ENCODE data around the gene CRLF2.
"Not testable (repeated sequence)": the region's sequence is repeated elsewhere in the genome, so short reads cannot be mapped to it uniquely, and the experiment has no call there.

The CRLF2 gene

GRCh38 chrX:1185561-1185960 is 26.9 kb downstream of the CRLF2 start:
- no peak overlapping the region for H3K4me3 ChIP-seq (ENCODE audit: insufficient read depth, low read length, poor library complexity, severe bottlenecking)
- no peaks in the 10 kb centered on the region for H4K20me1 ChIP-seq (ENCODE audit: low read depth, low read length)
- no peaks in the 10 kb centered on the region for H3F3A ChIP-seq (ENCODE audit: insufficient read depth)
- no peaks in the 10 kb centered on the region for H3K36me3 ChIP-seq (ENCODE audit: low read length)
- no peak overlapping the region for H2AFZ ChIP-seq (ENCODE audit: low read depth, low read length, severe bottlenecking)
- TF ChIP-seq CTCF (IDR thresholded peaks at IDR 0.05; ENCODE audit: insufficient read depth, low read length, poor library complexity, severe bottlenecking) (no peak), EZH2phosphoT487 (conservative IDR thresholded peaks at IDR 0.05; ENCODE audit: low read length) (no peak)
- H3K79me2 ChIP-seq (ENCODE audit: insufficient read depth, low read length), result no peaks in the 10 kb centered on the region
- H3K4me2 ChIP-seq (ENCODE audit: low read depth, low read length, poor library complexity, severe bottlenecking), result no peak overlapping the region
- H3K27me3 ChIP-seq (ENCODE audit: low read length), result no peaks in the 10 kb centered on the region
- no peaks in the 10 kb centered on the region for H3K9me3 ChIP-seq (ENCODE audit: insufficient read depth, low read length)
- H3K27ac ChIP-seq (ENCODE audit: low read depth, low read length), result no peak overlapping the region
- no peak overlapping the region for H3K9ac ChIP-seq (ENCODE audit: low read length)
- H3K9me2 ChIP-seq (replicated peaks; ENCODE audit: insufficient read depth, low read length), result no peaks in the 10 kb centered on the region

- Histone ChIP-seq H3K9me3 (ENCODE audit: insufficient read depth, low read length) (no peaks in the 10 kb centered on the region), H3K9ac (ENCODE audit: low read length) (no peak overlapping the region), H2AFZ (ENCODE audit: low read depth, low read length, severe bottlenecking) (no peak overlapping the region), H4K20me1 (ENCODE audit: low read depth, low read length) (no peaks in the 10 kb centered on the region), H3K79me2 (ENCODE audit: insufficient read depth, low read length) (no peaks in the 10 kb centered on the region), H3K27ac (ENCODE audit: low read depth, low read length) (no peak overlapping the region), H3K36me3 (ENCODE audit: low read length) (no peaks in the 10 kb centered on the region), H3K9me2 (replicated peaks; ENCODE audit: insufficient read depth, low read length) (no peaks in the 10 kb centered on the region), H3K4me2 (ENCODE audit: low read depth, low read length, poor library complexity, severe bottlenecking) (no peak overlapping the region), H3K4me3 (ENCODE audit: insufficient read depth, low read length, poor library complexity, severe bottlenecking) (no peak overlapping the region), H3K27me3 (ENCODE audit: low read length) (no peaks in the 10 kb centered on the region), H3F3A (ENCODE audit: insufficient read depth) (no peaks in the 10 kb centered on the region)
- TF ChIP-seq EZH2phosphoT487 (conservative IDR thresholded peaks at IDR 0.05; ENCODE audit: low read length) (no peak), CTCF (IDR thresholded peaks at IDR 0.05; ENCODE audit: insufficient read depth, low read length, poor library complexity, severe bottlenecking) (no peak)
These were observed 30.2 kb downstream of the CRLF2 start for GRCh38 chrX:1182211-1182610.

- H3K27ac ChIP-seq (ENCODE audit: low read depth, low read length); H3K79me2 ChIP-seq (ENCODE audit: insufficient read depth, low read length); H3K9me3 ChIP-seq (ENCODE audit: insufficient read depth, low read length); H2AFZ ChIP-seq (ENCODE audit: low read depth, low read length, severe bottlenecking); H3K27me3 ChIP-seq (ENCODE audit: low read length); H3K4me2 ChIP-seq (ENCODE audit: low read depth, low read length, poor library complexity, severe bottlenecking); H3K9me2 ChIP-seq (replicated peaks; ENCODE audit: insufficient read depth, low read length); H3K9ac ChIP-seq (ENCODE audit: low read length); H4K20me1 ChIP-seq (ENCODE audit: low read depth, low read length); H3K36me3 ChIP-seq (ENCODE audit: low read length); H3K4me3 ChIP-seq (ENCODE audit: insufficient read depth, low read length, poor library complexity, severe bottlenecking); H3F3A ChIP-seq (ENCODE audit: insufficient read depth): not testable (repeated sequence)
These were observed 30.8 kb downstream of the CRLF2 start for GRCh38 chrX:1181661-1182060.

GRCh38 chrX:1181170-1181569 is 31.3 kb downstream of the CRLF2 start:
- Histone ChIP-seq H3K9me3 (ENCODE audit: insufficient read depth, low read length) (no peaks in the 10 kb centered on the region), H2AFZ (ENCODE audit: low read depth, low read length, severe bottlenecking) (no peak overlapping the region), H3K27ac (ENCODE audit: low read depth, low read length) (no peak overlapping the region), H3K9ac (ENCODE audit: low read length) (no peak overlapping the region), H3K79me2 (ENCODE audit: insufficient read depth, low read length) (no peaks in the 10 kb centered on the region), H3K4me2 (ENCODE audit: low read depth, low read length, poor library complexity, severe bottlenecking) (no peak overlapping the region), H3K4me3 (ENCODE audit: insufficient read depth, low read length, poor library complexity, severe bottlenecking) (no peak overlapping the region), H3K36me3 (ENCODE audit: low read length) (no peaks in the 10 kb centered on the region), H4K20me1 (ENCODE audit: low read depth, low read length) (no peaks in the 10 kb centered on the region), H3K27me3 (ENCODE audit: low read length) (no peaks in the 10 kb centered on the region), H3F3A (ENCODE audit: insufficient read depth) (no peaks in the 10 kb centered on the region), H3K9me2 (replicated peaks; ENCODE audit: insufficient read depth, low read length) (no peaks in the 10 kb centered on the region)
- TF ChIP-seq EZH2phosphoT487 (conservative IDR thresholded peaks at IDR 0.05; ENCODE audit: low read length) (no peak), CTCF (IDR thresholded peaks at IDR 0.05; ENCODE audit: insufficient read depth, low read length, poor library complexity, severe bottlenecking) (no peak)

Measured in SU-DHL-6 (cell line).